GM12865 (cell line): ENCODE results near the gene HIVEP2.

ENCODE experiments used
- DNase-seq: peaks from one replicate; pipeline ENCODE4 v3.0.0; 2010; ENCODE audit warnings: low read depth
- H3K4me3 ChIP-seq: 2 replicates; pipeline ENCODE4 v1.5.1; 2011; ENCODE audit warnings: mild to moderate bottlenecking, low read depth, low read length, control low read depth
- TF ChIP-seq, protein P1 (sequence below): IDR thresholded peaks from 2 replicates; pipeline ENCODE4 v1.5.1; 2011; ENCODE audit warnings: low read length, control low read depth, low read depth, inconsistent platforms; ENCODE audit not compliant: insufficient read depth; ENCODE audit errors: missing control alignments

Gene HIVEP2

GRCh38 chr6:142799639-142800038, 145.3 kb downstream of the HIVEP2 start:
- TF ChIP-seq, protein P1, sequence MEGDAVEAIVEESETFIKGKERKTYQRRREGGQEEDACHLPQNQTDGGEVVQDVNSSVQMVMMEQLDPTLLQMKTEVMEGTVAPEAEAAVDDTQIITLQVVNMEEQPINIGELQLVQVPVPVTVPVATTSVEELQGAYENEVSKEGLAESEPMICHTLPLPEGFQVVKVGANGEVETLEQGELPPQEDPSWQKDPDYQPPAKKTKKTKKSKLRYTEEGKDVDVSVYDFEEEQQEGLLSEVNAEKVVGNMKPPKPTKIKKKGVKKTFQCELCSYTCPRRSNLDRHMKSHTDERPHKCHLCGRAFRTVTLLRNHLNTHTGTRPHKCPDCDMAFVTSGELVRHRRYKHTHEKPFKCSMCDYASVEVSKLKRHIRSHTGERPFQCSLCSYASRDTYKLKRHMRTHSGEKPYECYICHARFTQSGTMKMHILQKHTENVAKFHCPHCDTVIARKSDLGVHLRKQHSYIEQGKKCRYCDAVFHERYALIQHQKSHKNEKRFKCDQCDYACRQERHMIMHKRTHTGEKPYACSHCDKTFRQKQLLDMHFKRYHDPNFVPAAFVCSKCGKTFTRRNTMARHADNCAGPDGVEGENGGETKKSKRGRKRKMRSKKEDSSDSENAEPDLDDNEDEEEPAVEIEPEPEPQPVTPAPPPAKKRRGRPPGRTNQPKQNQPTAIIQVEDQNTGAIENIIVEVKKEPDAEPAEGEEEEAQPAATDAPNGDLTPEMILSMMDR, result no peak
- H3K4me3 ChIP-seq, result no peak overlapping the region
- no peak for DNase-seq

DNA sequence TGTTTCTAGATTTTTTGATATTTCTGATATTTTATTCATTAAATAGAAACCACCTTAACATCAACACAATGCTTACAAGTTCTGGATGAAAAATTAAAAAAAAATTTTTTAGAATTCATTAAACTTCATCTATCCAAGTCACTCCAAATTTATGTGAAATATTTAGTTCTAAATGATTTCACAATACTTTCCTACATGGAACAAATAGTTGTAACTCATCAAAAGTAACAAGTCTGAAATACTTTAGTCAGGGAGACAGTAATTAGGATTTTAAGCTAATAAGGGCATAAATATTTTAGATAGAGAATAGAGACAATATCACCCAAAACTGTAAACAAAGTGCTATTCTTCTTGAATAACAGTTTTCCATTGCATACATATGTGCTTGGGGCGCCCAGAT, 147.8 kb downstream of the HIVEP2 start:
- no peak for DNase-seq
- H3K4me3 ChIP-seq, result no peak overlapping the region
- TF ChIP-seq, protein P1, result no peak

DNA sequence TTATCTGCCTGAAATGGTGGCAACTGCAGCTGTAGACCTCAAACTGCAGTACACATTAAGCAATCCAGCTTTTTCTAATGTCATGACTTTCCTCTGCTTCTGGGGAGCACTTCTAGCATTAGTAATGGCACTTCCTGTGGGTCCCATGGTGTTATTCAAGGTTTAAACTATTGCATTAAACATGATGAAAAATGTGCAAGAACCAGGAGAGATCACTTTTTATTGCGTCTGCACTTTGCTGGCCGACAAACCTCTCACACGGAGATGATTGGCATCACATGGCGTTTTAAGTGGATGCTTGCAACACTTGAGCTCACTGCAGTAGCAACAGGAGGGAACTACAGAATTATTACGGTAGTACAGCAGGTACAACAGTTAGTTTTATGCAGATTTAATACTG, 148.4 kb downstream of the HIVEP2 start:
- TF ChIP-seq, protein P1, result no peak
- no peak for DNase-seq
- H3K4me3 ChIP-seq, result no peak overlapping the region

GRCh38 chr6:142796024-142796423, 149.0 kb downstream of the HIVEP2 start:
- no peak overlapping the region for H3K4me3 ChIP-seq
- TF ChIP-seq, protein P1, result no peak
- no peak for DNase-seq

GRCh38 chr6:142794424-142794823, 150.6 kb downstream of the HIVEP2 start:
- TF ChIP-seq, protein P1, result no peak
- no peak overlapping the region for H3K4me3 ChIP-seq
- DNase-seq, result no peak

GRCh38 chr6:142790257-142790656, 154.7 kb downstream of the HIVEP2 start:
- H3K4me3 ChIP-seq, result no peak overlapping the region
- no peak for DNase-seq
- TF ChIP-seq, protein P1, result no peak

- DNase-seq, result no peak
- no peak overlapping the region for H3K4me3 ChIP-seq
- TF ChIP-seq, protein P1, result no peak
These were observed 157.6 kb downstream of the HIVEP2 start for GRCh38 chr6:142787422-142787821.
